Parathyroid adenoma (tissue), 2 donors: ENCODE data around the gene SLC23A1.

ENCODE experiments used
- H2AFZ ChIP-seq: fragments of 300-600 bp; sonication (generic); one replicate; pipeline ENCODE4 v1.7.0; 2017; ENCODE audit warnings: antibody characterized with exemption, mild to moderate bottlenecking
- H3K27ac ChIP-seq: fragments of 300-600 bp; sonication (generic); one replicate; pipeline ENCODE4 v1.7.0; 2017
- H3K27me3 ChIP-seq: fragments of 300-600 bp; sonication (generic); one replicate; pipeline ENCODE4 v1.7.0; 2017; ENCODE audit warnings: low read length; ENCODE audit not compliant: control insufficient read depth, insufficient read depth
- H3K36me3 ChIP-seq: fragments of 300-600 bp; sonication (generic); one replicate; pipeline ENCODE4 v1.7.0; 2017; ENCODE audit warnings: low read length; ENCODE audit not compliant: control insufficient read depth, insufficient read depth
- H3K4me1 ChIP-seq: fragments of 300-600 bp; sonication (generic); one replicate; pipeline ENCODE4 v1.7.0; 2017; ENCODE audit warnings: control low read depth
- H3K4me2 ChIP-seq: fragments of 300-600 bp; sonication (generic); one replicate; pipeline ENCODE4 v1.7.0; 2017; ENCODE audit warnings: low read length
- H3K4me3 ChIP-seq: fragments of 300-600 bp; sonication (generic); one replicate; pipeline ENCODE4 v1.7.0; 2017; ENCODE audit warnings: low read depth, low read length
- H3K79me2 ChIP-seq: fragments of 300-600 bp; sonication (generic); one replicate; pipeline ENCODE4 v1.7.0; 2017; ENCODE audit warnings: control low read depth
- H3K9ac ChIP-seq: fragments of 300-600 bp; sonication (generic); one replicate; pipeline ENCODE4 v1.7.0; 2017; ENCODE audit warnings: mild to moderate bottlenecking
- H3K9me3 ChIP-seq: fragments of 300-600 bp; sonication (generic); one replicate; pipeline ENCODE4 v1.7.0; 2017; ENCODE audit warnings: low read length; ENCODE audit not compliant: control insufficient read depth
- CTCF ChIP-seq: fragments of 300-600 bp; sonication (generic); IDR thresholded peaks from one replicate; pipeline ENCODE4 v1.7.0; 2017; ENCODE audit warnings: antibody characterized with exemption, mild to moderate bottlenecking
- donor health status: primary hyperparathyroidism.

Gene SLC23A1

GRCh38 chr5:139378941-139379361, 4.1 kb downstream of the SLC23A1 start:
- H3K9me3 ChIP-seq = no peaks in the 10 kb centered on the region
- H2AFZ ChIP-seq = no peak overlapping the region
- no peak overlapping the region for H3K4me2 ChIP-seq
- no peak overlapping the region for H3K4me3 ChIP-seq
- no peaks in the 10 kb centered on the region for H3K27me3 ChIP-seq
- H3K27ac ChIP-seq = no peak overlapping the region
- peaks cover 4% of the 10 kb centered on the region for H3K79me2 ChIP-seq
- no peaks in the 10 kb centered on the region for H3K36me3 ChIP-seq
- H3K9ac ChIP-seq = no peak overlapping the region
- peaks cover 18% of the 10 kb centered on the region for H3K4me1 ChIP-seq
- no peak for TF ChIP-seq CTCF

GRCh38 chr5:139378101-139378825, 4.8 kb downstream of the SLC23A1 start:
- H3K27me3 ChIP-seq = no peaks in the 10 kb centered on the region
- TF ChIP-seq CTCF = no peak
- no peaks in the 10 kb centered on the region for H3K9me3 ChIP-seq
- H3K4me2 ChIP-seq = no peak overlapping the region
- no peak overlapping the region for H2AFZ ChIP-seq
- H3K4me1 ChIP-seq = peaks cover 21% of the 10 kb centered on the region
- peaks cover 4% of the 10 kb centered on the region for H3K79me2 ChIP-seq
- no peak overlapping the region for H3K27ac ChIP-seq
- H3K36me3 ChIP-seq = no peaks in the 10 kb centered on the region
- no peak overlapping the region for H3K4me3 ChIP-seq
- no peak overlapping the region for H3K9ac ChIP-seq

- no peaks in the 10 kb centered on the region for H3K36me3 ChIP-seq
- H2AFZ ChIP-seq = no peak overlapping the region
- no peak overlapping the region for H3K27ac ChIP-seq
These were observed 5.9 kb downstream of the SLC23A1 start for GRCh38 chr5:139377226-139377625.

GRCh38 chr5:139376364-139376763, 6.7 kb downstream of the SLC23A1 start:
- H3K4me1 ChIP-seq = peaks cover 8% of the 10 kb centered on the region
- H2AFZ ChIP-seq = no peak overlapping the region
- TF ChIP-seq CTCF = no peak
- H3K36me3 ChIP-seq = no peaks in the 10 kb centered on the region
- no peaks in the 10 kb centered on the region for H3K27me3 ChIP-seq
- H3K4me3 ChIP-seq = no peak overlapping the region
- peaks cover 4% of the 10 kb centered on the region for H3K79me2 ChIP-seq
- no peaks in the 10 kb centered on the region for H3K9me3 ChIP-seq
- H3K9ac ChIP-seq = no peak overlapping the region
- H3K4me2 ChIP-seq = no peak overlapping the region
- H3K27ac ChIP-seq = no peak overlapping the region

More at GRCh38 chr5:139377226-139377625, 5.9 kb downstream of the SLC23A1 start:
- Histone ChIP-seq H3K4me3 (no peak overlapping the region), H3K9me3 (no peaks in the 10 kb centered on the region), H3K27me3 (no peaks in the 10 kb centered on the region), H3K4me1 (peaks cover 14% of the 10 kb centered on the region), H3K79me2 (peaks cover 4% of the 10 kb centered on the region), H3K4me2 (no peak overlapping the region), H3K9ac (no peak overlapping the region)
- no peak for TF ChIP-seq CTCF

- Histone ChIP-seq H3K27me3 (no peaks in the 10 kb centered on the region), H3K9me3 (no peaks in the 10 kb centered on the region), H3K79me2 (peaks cover 1% of the 10 kb centered on the region), H2AFZ (no peak overlapping the region), H3K4me3 (no peak overlapping the region), H3K27ac (no peak overlapping the region), H3K4me1 (peaks cover 8% of the 10 kb centered on the region), H3K36me3 (no peaks in the 10 kb centered on the region), H3K4me2 (no peak overlapping the region), H3K9ac (no peak overlapping the region)
- no peak for TF ChIP-seq CTCF
These were observed 8.2 kb downstream of the SLC23A1 start for GRCh38 chr5:139374909-139375308.
